MM.1S (cell line): ENCODE data around the gene CDKL2.

ENCODE experiments used
- CTCF ChIP-seq: fragments of 300-600 bp; sonication (generic); IDR thresholded peaks from 2 replicates; pipeline ENCODE4 v1.5.1; 2016; ENCODE audit warnings: antibody characterized with exemption, low read length, mixed read lengths
- EZH2 ChIP-seq: fragments of 300-600 bp; sonication (generic); optimal IDR thresholded peaks from 2 replicates; pipeline ENCODE3; 2017; ENCODE audit warnings: low read depth, mild to moderate bottlenecking, antibody characterized with exemption, low read length, mixed read lengths
- EZH2phosphoT487 ChIP-seq: fragments of 300-600 bp; sonication (generic); IDR thresholded peaks from 2 replicates; pipeline ENCODE4 v1.6.1; 2018; ENCODE audit warnings: antibody characterized with exemption, low read length

- TF ChIP-seq CTCF (no peak), EZH2 (no peak), EZH2phosphoT487 (no peak)
Observed at GRCh38 chr4:75659512-75660031, 29.2 kb upstream of the CDKL2 start.
